HCT116 (cell line): ENCODE measurements around the gene SUSD3. TPM values are rescaled to one million over a fixed set of nuclear protein-coding genes. Genes with fewer than 3 reads are reported as not detected.

Experiments
- ATAC-seq: fragments of 200-7000 bp; cut with Tn5 transposase; 2 replicates; pipeline ENCODE4 v1.9.1; 2020; ENCODE audit warnings: mild to moderate bottlenecking, moderate library complexity
- BruUV-seq: library from RNA; stranded (reverse); fragments of 400-500 nt; replicated peaks from 2 replicates; lab custom pipeline; 2021; lab: Mats Ljungman, UMichigan
- CTCF ChIA-PET: fragments of 300-600 bp; sonication (Branson Sonifier 250); formaldehyde crosslinking; loops from one replicate; lab custom pipeline; 2021; ENCODE audit warnings: antibody characterized with exemption; lab: Charles Lee
- POLR2A ChIA-PET: fragments of 300-600, 350-600 bp; sonication (Branson Sonifier 250); formaldehyde crosslinking; loops from one replicate; lab custom pipeline; 2021; ENCODE audit warnings: antibody characterized with exemption; lab: Charles Lee
- RAD21 ChIA-PET, 2 experiments: fragments of 300-600 bp; sonication (Branson Sonifier 250); formaldehyde crosslinking; loops; one replicate each; lab custom pipeline; 2023; ENCODE audit warnings: low total read pairs in 2 of 2; ENCODE audit not compliant: uncharacterized antibody in 2 of 2, unreplicated experiment in 2 of 2, low non-redundant PET in 1 of 2; lab: Charles Lee
- DNase-seq: peaks from one replicate; pipeline ENCODE4 v3.0.0-alpha.2; 2010; ENCODE audit warnings: low read depth, low spot score
- H2AFZ ChIP-seq: fragments of 200-600 bp; shearing (Covaris generic), sonication (generic); 2 replicates; pipeline ENCODE4 v1.6.1; 2017; ENCODE audit warnings: low read depth, mixed run types, mixed read lengths, antibody characterized with exemption, low read length; ENCODE audit not compliant: poor library complexity, severe bottlenecking
- H3K27ac ChIP-seq: 2 replicates; pipeline ENCODE4 v1.5.1; 2012; ENCODE audit warnings: low read depth, low read length
- H3K27me3 ChIP-seq: fragments of 200-600 bp; sonication (generic); 2 replicates; pipeline ENCODE4 v1.6.1; 2016; ENCODE audit warnings: mixed run types, low read length, mixed read lengths; ENCODE audit not compliant: insufficient read depth
- H3K36me3 ChIP-seq, 2 experiments: fragments of 200-500 bp in 1 of 2; fragments of 200-600 bp in 1 of 2; sonication (Bioruptor generic) in 1 of 2; sonication (generic) in 1 of 2; 2 replicates each; pipeline versions ENCODE4 v1.5.1 to v1.6.1; 2014 to 2016; ENCODE audit warnings: low read length in 2 of 2, inconsistent platforms in 1 of 2, mixed read lengths in 1 of 2, mixed run types in 1 of 2; ENCODE audit not compliant: insufficient read depth in 2 of 2, control insufficient read depth in 1 of 2
- H3K4me1 ChIP-seq, 2 experiments: fragments of 200-600 bp in 1 of 2; sonication (generic) in 1 of 2; 2 replicates each; pipeline versions ENCODE4 v1.5.1 to v1.6.1; 2012 to 2017; ENCODE audit warnings: low read length in 2 of 2, inconsistent platforms in 1 of 2, mild to moderate bottlenecking in 1 of 2, mixed read lengths in 1 of 2, mixed run types in 1 of 2, moderate library complexity in 1 of 2; ENCODE audit not compliant: insufficient read depth in 2 of 2, control insufficient read depth in 1 of 2
- H3K4me2 ChIP-seq: fragments of 200-600 bp; sonication (generic); 2 replicates; pipeline ENCODE4 v1.6.1; 2017; ENCODE audit warnings: mixed run types, low read length, mixed read lengths
- H3K4me3 ChIP-seq, 2 experiments: fragments of 200-600 bp in 1 of 2; sonication (generic) in 1 of 2; replicated peaks in 1 of 2; 2 replicates each; pipeline ENCODE4 v1.5.1; 2011 to 2016; ENCODE audit warnings: low read length in 2 of 2, control low read depth in 1 of 2, low read depth in 1 of 2, mild to moderate bottlenecking in 1 of 2, mixed read lengths in 1 of 2, mixed run types in 1 of 2
- H3K79me2 ChIP-seq: fragments of 200-600 bp; sonication (generic); 2 replicates; pipeline ENCODE4 v1.6.1; 2017; ENCODE audit warnings: mild to moderate bottlenecking, mixed run types, low read length, moderate library complexity, mixed read lengths; ENCODE audit not compliant: insufficient read depth
- H3K9ac ChIP-seq: fragments of 200-600 bp; sonication (generic); 2 replicates; pipeline ENCODE4 v1.6.1; 2016; ENCODE audit warnings: low read length, mixed read lengths
- H3K9me2 ChIP-seq: fragments of 200-600 bp; sonication (generic), shearing (Covaris generic); 2 replicates; pipeline ENCODE4 v1.6.1; 2017; ENCODE audit warnings: mixed run types, mild to moderate bottlenecking, moderate library complexity; ENCODE audit not compliant: insufficient read depth
- H3K9me3 ChIP-seq, 2 experiments: fragments of 200-500 bp in 1 of 2; fragments of 200-600 bp in 1 of 2; sonication (Bioruptor generic) in 1 of 2; sonication (generic) in 1 of 2; 2 replicates each; pipeline ENCODE4 v1.6.1; 2014 to 2017; ENCODE audit warnings: low read length in 2 of 2, mixed read lengths in 2 of 2, inconsistent platforms in 1 of 2, low read depth in 1 of 2, mild to moderate bottlenecking in 1 of 2, mixed run types in 1 of 2, moderate library complexity in 1 of 2; ENCODE audit not compliant: control insufficient read depth in 1 of 2, insufficient read depth in 1 of 2
- H4K20me1 ChIP-seq: fragments of 200-600 bp; sonication (generic), shearing (Covaris generic); 2 replicates; pipeline ENCODE4 v1.6.1; 2017; ENCODE audit warnings: mixed run types, mild to moderate bottlenecking, moderate library complexity; ENCODE audit not compliant: insufficient read depth
- CBX3 ChIP-seq: IDR thresholded peaks from 2 replicates; pipeline ENCODE4 v1.6.1; 2012; ENCODE audit warnings: low read depth
- CEBPB ChIP-seq: IDR thresholded peaks from 2 replicates; pipeline ENCODE4 v1.6.1; 2012; ENCODE audit warnings: low read depth
- EGR1 ChIP-seq: IDR thresholded peaks from 2 replicates; pipeline ENCODE4 v1.6.1; 2012; ENCODE audit warnings: low read depth
- EZH2 ChIP-seq: fragments of 200-600 bp; sonication (generic); IDR thresholded peaks from 2 replicates; pipeline ENCODE4 v1.6.1; 2017; ENCODE audit warnings: antibody characterized with exemption, mixed run types
- EZH2phosphoT487 ChIP-seq: fragments of 200-600 bp; IDR thresholded peaks from 2 replicates; pipeline ENCODE4 v1.6.1; 2018; ENCODE audit warnings: antibody characterized with exemption, borderline replicate concordance
- FOSL1 ChIP-seq: IDR thresholded peaks from 2 replicates; pipeline ENCODE4 v1.6.1; 2012; ENCODE audit warnings: low read depth
- POLR2A ChIP-seq: IDR thresholded peaks from 2 replicates; pipeline ENCODE4 v1.7.0; 2011; ENCODE audit warnings: borderline replicate concordance; ENCODE audit not compliant: insufficient read depth, insufficient read length; ENCODE audit errors: extremely low read depth
- POLR2AphosphoS5 ChIP-seq: IDR thresholded peaks from 2 replicates; pipeline ENCODE4 v1.6.1; 2011; ENCODE audit warnings: mild to moderate bottlenecking, low read depth, low read length, moderate library complexity
- RAD21 ChIP-seq: IDR thresholded peaks from 2 replicates; pipeline ENCODE4 v1.6.1; 2012; ENCODE audit warnings: low read depth, mild to moderate bottlenecking
- REST ChIP-seq: IDR thresholded peaks from 2 replicates; pipeline ENCODE4 v1.6.1; 2012; ENCODE audit warnings: low read depth
- SIN3A ChIP-seq: IDR thresholded peaks from 2 replicates; pipeline ENCODE4 v1.6.1; 2012; ENCODE audit warnings: low read depth
- ZFX ChIP-seq: fragments of 450-650 bp; IDR thresholded peaks from 2 replicates; pipeline ENCODE4 v1.6.1; 2017
- ZNF274 ChIP-seq: fragments of 200-500 bp; sonication (Bioruptor generic); IDR thresholded peaks from 2 replicates; pipeline ENCODE4 v1.6.1; 2014; ENCODE audit warnings: mild to moderate bottlenecking, low read depth, low read length, inconsistent platforms
- intact Hi-C: fragments of 100-400 bp; cut with micrococcal nuclease; formaldehyde crosslinking; loops from 2 replicates; pipeline ENCODE4 v1.10.0; 2022
- total RNA-seq: library from RNA; stranded (reverse); gene quantifications from one replicate; pipeline ENCODE4 v1.2.1, GENCODE V29; 2021; ENCODE audit not compliant: unreplicated experiment
- TF ChIP-seq, protein P1 (sequence below): IDR thresholded peaks from 2 replicates; pipeline ENCODE4 v1.6.1; 2012
- TF ChIP-seq, protein P2 (sequence below), 3 experiments: fragments of 200-600 bp in 1 of 3; sonication (generic) in 1 of 3; IDR thresholded peaks in 2 of 3; conservative IDR thresholded peaks in 1 of 3; 2 replicates each; pipeline ENCODE4 v1.5.1; 2012 to 2017; ENCODE audit warnings: low read depth in 2 of 3, low read length in 2 of 3, antibody characterized with exemption in 1 of 3, borderline replicate concordance in 1 of 3, control low read depth in 1 of 3, mild to moderate bottlenecking in 1 of 3, mixed read lengths in 1 of 3, mixed run types in 1 of 3, moderate library complexity in 1 of 3; ENCODE audit not compliant: insufficient read depth in 1 of 3
- TF ChIP-seq, protein P3 (sequence below): IDR thresholded peaks from 2 replicates; pipeline ENCODE4 v1.6.1; 2012
- TF ChIP-seq, protein P4 (sequence below): IDR thresholded peaks from 2 replicates; pipeline ENCODE4 v1.6.1; 2011; ENCODE audit warnings: mild to moderate bottlenecking, low read length, moderate library complexity; ENCODE audit not compliant: insufficient replicate concordance; ENCODE audit errors: extremely low read depth

Gene SUSD3
- total RNA-seq, 1 experiment from 2014 or later = 11.3 TPM

DNA sequence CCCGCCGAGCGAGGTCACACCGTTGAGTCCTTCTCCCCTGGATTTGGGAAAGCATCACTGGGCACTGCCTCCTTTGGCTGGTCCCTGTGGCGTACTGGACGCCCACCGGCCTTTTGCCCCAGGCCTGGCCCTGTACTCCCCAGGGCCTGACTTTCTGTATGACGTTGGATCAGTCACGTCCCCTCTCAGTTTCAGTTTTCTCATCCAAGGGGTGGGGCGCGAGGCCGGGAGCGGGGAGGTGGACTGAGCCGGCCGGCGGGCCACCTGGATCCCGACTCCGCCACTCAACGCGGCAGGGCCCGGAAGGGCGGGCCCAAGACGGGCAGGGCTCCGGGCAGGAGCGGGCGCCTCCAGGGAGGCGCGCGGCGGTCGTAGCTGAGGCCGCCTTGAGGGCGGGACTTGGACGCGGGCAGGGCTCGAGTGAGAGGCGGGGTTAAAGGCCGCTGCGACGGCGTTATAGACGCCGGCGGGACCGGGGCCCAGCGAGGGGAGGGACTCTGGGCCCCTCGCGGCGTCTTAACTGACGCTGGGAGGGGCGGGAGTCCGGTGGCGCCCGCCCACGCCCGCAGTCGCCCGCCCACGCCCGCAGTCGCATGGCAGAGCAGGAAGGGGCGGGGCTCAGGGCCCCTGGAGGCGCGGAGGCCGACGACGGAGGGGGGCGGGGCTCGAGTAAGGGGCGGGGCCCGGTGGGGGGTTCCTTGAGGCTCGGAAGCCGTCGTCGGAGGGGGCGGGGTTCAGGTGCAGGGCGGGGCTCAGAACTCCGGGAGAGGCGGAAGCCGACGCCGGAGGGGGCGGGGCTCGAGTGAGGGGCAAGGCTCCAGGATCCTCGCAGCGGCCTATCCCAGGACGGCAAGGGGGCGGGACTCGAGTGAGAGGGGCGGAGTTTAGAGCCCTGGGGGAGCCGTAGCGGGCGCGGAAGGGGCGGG is 37.0 kb downstream of the SUSD3 start:
- peak; percentile 96 for DNase-seq
- RAD21 ChIA-PET = interaction anchor here in 1 of 2 experiments (0.9 kb wide), 1 partner anchor 92 kb away, joined by 3 read pairs; no protein-coding TSS in a partner anchor
- Histone ChIP-seq H3K9me2 (no peaks in the 10 kb centered on the region), H3K4me2 (peak overlapping the region; percentile 98), H3K9ac (peak overlapping the region; percentile 91), H3K27me3 (no peaks in the 10 kb centered on the region), H4K20me1 (no peaks in the 10 kb centered on the region), H3K4me3 (peak overlapping the region; percentile 63 to 94), H3K9me3 (peaks cover 0 to 10% of the 10 kb centered on the region in 2 experiments; a peak in 2 of 4 replicates), H3K36me3 (no peaks in the 10 kb centered on the region), H2AFZ (no peak overlapping the region), H3K79me2 (peaks cover 40% of the 10 kb centered on the region), H3K4me1 (peaks cover 41 to 81% of the 10 kb centered on the region in 2 experiments), H3K27ac (peak overlapping the region; percentile 81)
- BruUV-seq = no TSS peak
- POLR2A ChIA-PET = interaction anchor here (1.9 kb wide), 1 partner anchor 24 kb away, joined by 6 read pairs; no protein-coding TSS in a partner anchor
- CTCF ChIA-PET = interaction anchor here (1.2 to 1.3 kb wide), 2 partner anchors 13 to 92 kb away, joined by 4 to 6 read pairs; no protein-coding TSS in a partner anchor
- ATAC-seq = peak; percentile 84
- intact Hi-C loops = loop anchor here (5.0 kb wide), 2 partner anchors 93 to 357 kb away; partner anchors contain the start of genes FAM120A and FAM120AOS
- TF ChIP-seq ZNF274 = no peak
- TF ChIP-seq EZH2phosphoT487 = no peak
- TF ChIP-seq, protein P1, sequence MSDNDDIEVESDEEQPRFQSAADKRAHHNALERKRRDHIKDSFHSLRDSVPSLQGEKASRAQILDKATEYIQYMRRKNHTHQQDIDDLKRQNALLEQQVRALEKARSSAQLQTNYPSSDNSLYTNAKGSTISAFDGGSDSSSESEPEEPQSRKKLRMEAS = no peak
- TF ChIP-seq CBX3 = no peak
- TF ChIP-seq RAD21 = no peak
- peak; percentile 91 for TF ChIP-seq POLR2AphosphoS5
- no peak for TF ChIP-seq EZH2
- TF ChIP-seq SIN3A = no peak
- TF ChIP-seq, protein P2, sequence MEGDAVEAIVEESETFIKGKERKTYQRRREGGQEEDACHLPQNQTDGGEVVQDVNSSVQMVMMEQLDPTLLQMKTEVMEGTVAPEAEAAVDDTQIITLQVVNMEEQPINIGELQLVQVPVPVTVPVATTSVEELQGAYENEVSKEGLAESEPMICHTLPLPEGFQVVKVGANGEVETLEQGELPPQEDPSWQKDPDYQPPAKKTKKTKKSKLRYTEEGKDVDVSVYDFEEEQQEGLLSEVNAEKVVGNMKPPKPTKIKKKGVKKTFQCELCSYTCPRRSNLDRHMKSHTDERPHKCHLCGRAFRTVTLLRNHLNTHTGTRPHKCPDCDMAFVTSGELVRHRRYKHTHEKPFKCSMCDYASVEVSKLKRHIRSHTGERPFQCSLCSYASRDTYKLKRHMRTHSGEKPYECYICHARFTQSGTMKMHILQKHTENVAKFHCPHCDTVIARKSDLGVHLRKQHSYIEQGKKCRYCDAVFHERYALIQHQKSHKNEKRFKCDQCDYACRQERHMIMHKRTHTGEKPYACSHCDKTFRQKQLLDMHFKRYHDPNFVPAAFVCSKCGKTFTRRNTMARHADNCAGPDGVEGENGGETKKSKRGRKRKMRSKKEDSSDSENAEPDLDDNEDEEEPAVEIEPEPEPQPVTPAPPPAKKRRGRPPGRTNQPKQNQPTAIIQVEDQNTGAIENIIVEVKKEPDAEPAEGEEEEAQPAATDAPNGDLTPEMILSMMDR (IDR thresholded peaks at IDR 0.05 in 2 of 3, conservative IDR thresholded peaks at IDR 0.05 in 1 of 3; ENCODE audit: borderline replicate concordance in 1 of 3, insufficient read depth in 1 of 3, low read depth in 2 of 3, low read length in 2 of 3) = no peak
- no peak for TF ChIP-seq FOSL1
- TF ChIP-seq POLR2A = peak; percentile 48
- TF ChIP-seq, protein P3, sequence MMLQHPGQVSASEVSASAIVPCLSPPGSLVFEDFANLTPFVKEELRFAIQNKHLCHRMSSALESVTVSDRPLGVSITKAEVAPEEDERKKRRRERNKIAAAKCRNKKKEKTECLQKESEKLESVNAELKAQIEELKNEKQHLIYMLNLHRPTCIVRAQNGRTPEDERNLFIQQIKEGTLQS = no peak
- no peak for TF ChIP-seq EGR1
- TF ChIP-seq ZFX = peak; percentile 73
- no peak for TF ChIP-seq REST
- TF ChIP-seq, protein P4, sequence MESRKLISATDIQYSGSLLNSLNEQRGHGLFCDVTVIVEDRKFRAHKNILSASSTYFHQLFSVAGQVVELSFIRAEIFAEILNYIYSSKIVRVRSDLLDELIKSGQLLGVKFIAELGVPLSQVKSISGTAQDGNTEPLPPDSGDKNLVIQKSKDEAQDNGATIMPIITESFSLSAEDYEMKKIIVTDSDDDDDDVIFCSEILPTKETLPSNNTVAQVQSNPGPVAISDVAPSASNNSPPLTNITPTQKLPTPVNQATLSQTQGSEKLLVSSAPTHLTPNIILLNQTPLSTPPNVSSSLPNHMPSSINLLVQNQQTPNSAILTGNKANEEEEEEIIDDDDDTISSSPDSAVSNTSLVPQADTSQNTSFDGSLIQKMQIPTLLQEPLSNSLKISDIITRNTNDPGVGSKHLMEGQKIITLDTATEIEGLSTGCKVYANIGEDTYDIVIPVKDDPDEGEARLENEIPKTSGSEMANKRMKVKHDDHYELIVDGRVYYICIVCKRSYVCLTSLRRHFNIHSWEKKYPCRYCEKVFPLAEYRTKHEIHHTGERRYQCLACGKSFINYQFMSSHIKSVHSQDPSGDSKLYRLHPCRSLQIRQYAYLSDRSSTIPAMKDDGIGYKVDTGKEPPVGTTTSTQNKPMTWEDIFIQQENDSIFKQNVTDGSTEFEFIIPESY = peak; percentile 38
- TF ChIP-seq CEBPB = no peak
